HG03280 (cell line): ENCODE results near the gene THUMPD1.
A peak's percentile ranks its signal among the peaks of the same experiment; 100 is the strongest.
"Not testable (repeated sequence)": the region's sequence is repeated elsewhere in the genome, so short reads cannot be mapped to it uniquely, and the experiment has no call there.

Experiments used
- ATAC-seq: cut with Tn5 transposase; IDR thresholded peaks from one replicate; pipeline ENCODE4 v1.9.1; 2021; ENCODE audit warnings: mild to moderate bottlenecking, moderate library complexity; ENCODE audit not compliant: unreplicated experiment

THUMPD1 gene

DNA sequence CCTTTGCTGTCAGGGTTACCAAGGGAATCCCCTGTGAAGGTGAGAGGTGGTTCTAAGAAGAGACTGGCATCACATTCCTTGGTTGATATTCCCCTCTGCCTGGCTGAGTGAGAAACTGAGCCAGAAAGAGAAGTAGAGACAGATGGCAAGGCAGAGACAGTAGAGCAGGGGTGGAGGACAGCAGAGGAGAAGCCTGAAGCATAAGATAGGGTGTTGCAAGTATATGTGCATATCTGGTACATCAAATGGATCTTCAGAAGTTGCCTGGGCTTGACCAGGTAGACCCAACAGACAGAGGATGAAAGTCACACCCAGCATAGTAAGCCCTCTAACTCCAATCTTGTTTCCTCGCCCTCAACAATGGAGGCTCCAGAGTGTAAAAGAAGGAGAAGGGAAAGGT, 7.9 kb upstream of the THUMPD1 start:
- ATAC-seq = no peak

DNA sequence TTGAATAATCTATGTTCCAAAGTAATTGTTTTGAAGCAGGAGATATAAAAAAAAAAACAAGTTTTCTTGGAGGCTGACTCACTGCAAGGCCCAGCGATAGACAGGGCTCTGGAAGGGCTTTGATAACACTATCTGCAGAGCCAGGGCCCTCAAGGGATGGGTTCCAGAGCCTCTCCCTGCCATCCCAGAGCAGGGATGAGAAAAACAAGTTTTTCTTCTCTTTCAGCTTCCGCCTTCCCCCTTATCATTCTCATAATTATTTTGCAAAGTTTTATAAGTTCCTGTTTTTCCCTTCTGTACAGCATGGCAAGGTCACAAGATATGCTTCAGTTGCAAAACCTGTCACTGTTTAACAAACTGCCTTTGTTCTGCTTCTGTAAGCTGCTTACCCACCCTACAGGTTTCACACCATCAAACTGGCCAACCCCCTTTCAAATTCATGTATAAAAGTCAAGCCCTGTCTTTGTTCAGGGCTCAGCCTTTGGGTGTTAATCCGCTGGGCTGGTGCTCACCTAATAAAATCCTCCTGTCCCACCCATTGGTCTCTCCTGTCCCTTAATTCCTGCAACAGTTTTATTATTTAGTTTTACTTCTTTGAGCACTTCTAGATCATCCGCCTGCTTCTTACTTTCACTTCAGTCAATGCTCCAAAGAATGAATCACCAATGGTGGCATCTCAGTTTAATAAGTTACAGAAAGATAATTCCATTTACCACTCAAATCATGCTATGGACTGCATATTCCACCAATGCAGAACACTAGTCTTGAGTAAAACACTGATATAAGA, 5.6 kb upstream of the THUMPD1 start:
- no peak for ATAC-seq

DNA sequence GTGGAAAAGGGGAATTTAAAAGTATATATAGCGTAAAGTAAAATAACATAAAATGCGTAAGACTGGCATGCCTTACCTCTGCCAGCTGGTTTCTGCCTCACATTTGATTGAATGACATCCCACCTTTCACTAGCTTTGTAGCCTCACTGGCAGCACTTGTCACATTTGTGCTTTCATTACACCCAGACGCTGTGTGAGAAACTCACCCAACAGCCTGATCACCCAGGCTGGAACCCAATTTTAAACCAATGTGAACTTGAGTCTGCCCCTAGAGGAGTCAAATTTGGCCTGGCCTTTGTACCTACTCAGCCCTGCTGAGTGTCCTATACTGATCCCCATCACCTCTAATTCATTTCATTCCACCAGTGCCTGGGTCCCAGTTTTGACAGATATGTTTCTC, 4.8 kb upstream of the THUMPD1 start:
- no peak for ATAC-seq

DNA sequence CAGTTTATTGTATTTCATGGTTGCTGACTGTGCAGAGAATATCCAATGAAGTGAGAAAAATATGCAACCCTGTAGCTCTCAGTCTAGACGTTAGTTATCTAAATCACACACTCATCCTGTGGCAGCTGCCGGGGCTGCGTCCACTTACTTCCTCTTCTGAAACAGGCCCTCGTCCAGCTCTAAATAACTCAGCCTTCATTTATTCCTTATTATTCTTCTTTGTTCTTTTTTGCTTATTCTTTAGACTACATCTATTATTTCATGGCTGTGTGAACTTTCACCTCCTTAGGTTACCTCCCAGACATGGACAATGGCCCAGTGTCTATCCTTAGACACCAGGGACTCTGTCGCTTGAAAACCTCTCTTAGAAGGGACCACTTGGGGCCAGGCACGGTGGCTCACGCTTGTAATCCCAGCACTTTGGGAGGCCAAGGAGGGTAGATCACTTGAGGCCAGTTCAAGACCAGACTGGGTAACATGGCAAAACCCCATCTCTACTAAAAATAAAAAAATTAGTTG, 3.4 kb upstream of the THUMPD1 start:
- no peak for ATAC-seq

DNA sequence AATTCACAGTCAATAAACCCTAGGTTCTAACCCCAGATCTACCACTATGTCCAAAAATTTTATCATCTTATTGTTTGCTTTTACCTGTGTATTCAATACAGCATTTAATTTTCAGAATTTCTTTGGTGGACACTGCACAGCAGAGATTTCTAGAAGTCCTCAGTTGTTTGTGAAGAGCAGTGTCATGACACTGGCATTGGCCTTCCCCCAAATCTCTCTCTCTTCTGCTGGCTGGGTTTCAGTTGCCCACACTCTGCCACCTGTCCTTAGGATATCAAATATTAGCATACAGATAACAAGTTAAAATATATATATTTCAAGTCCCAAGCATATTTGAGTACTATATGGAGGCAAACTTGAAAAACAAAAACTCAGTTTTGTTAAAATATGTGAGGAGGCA, 2.0 kb upstream of the THUMPD1 start:
- no peak for ATAC-seq

DNA sequence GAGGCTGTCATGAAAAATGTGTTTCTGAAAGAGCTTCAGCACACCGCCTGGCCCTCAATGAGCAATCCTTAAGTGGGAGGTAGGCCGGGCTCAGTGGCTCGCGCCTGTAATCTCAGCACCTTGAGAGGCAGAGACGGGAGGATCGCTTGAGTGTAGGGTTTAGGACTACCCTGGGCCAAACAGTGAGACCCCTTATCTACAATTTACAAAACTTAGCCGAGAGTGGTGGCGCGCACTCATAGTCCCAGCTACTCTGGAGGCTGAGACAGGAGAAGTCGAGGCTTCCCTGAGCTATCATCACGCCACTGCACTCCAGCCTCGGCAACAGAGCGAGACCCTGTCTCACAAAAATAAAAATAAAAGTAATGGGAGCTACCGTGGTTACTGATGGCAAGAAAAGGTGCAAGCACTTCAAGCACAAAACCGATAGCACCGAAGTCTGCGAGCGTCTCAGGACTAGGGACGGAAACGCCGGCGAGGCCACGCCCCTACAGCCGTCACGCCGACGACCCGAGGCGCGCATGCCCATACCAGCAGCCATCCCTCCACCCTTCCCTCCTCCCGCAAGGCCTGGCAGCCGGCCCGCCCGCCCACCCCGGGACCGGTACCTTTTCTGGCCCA, 607 bp downstream of the THUMPD1 start:
- peak; percentile 79 for ATAC-seq

DNA sequence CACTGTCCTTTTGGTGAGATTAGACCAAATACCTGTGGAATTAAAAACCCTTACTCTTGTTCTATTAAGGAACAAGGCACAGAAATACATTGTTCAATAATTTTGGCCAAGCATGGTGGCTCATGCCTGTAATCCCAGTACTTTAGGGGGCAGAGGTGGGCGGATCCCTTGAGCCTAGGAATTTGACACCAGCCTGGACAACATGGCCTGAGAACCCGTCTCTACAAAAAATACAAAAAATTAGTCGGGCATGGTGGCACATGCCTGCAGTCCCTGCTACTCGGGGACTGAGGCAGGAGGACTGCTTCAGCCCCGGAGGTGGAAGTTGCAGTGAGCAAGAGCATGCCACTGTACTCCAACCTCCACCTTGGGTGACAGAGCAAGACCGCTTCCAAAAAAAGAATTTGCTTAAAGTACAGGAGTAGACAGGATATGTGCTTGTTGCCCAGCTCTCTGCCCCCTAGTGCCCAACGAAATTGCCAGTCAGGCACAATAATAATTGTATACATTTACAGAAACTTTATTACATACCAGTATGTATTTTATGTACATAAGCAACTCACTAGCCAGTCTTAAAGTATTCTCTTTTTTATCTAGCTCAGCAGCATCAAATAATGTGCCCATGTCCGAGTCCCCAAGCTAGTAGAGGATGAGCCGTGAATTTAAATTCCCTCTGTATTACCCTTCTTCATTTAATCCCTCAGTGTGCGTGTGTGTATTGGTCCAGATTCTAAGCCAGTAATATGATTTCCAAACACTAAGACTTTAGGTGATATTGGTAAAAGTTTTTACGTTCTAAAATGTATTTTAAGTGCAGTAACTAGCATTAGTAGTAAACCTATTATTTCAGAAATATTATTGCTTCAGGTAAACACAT, 1.4 kb downstream of the THUMPD1 start:
- no peak for ATAC-seq

DNA sequence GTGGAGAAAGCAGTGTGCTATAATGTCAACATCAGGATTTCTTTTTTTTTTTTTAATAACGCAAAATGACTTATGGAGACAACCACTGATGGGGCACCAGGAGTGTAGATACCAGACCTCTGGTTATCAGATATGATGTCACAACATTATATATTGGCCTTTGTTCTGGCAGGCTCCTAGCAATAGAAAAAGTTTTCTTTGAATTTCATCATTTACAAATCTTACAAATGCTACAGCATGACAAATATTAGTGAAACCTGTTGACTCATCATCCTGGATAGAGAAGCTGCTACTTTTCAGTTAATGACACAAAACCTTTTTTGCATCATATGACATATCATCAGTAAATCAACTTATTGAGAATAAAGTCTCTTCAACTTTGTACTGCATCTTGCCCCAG, 6.1 kb downstream of the THUMPD1 start:
- ATAC-seq = no peak

DNA sequence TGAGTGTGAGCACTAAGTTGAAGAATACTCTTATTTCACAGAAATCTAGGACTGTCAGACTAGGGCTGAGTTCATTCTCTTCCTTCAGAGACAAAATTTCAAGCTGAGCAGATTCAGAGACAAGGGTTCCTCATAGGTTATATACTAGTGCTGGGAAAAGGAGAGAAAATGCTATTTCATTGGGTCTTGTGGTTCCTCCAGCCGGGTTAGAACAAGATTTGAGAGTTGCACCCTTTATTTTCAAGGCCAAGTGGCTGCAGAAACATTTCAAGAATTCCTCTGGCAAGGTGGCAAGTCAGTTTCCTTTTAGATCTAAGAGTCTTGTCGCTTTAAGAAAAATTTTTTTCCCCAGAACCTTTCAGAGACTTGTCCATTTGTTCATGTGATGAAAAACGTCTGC, 6.8 kb downstream of the THUMPD1 start:
- no peak for ATAC-seq

DNA sequence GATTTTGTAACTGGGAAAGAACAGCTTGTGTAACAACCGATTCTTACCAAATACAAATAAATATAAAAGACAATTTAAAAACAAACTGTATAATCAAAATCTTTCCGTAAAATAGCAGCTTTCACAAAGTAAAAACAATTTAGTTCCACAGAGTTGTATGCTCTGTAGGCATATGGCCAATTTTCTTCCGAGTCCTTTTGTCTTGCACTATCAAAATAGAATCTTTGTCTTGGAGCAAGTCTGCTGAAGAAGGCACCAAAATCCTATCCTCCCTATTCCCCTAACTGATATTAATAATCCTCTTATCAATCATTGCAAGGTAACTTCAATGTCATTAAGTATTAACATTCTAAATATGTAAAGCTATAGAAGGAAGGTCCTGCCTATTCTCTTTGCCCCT, 7.6 kb downstream of the THUMPD1 start:
- ATAC-seq = no peak

DNA sequence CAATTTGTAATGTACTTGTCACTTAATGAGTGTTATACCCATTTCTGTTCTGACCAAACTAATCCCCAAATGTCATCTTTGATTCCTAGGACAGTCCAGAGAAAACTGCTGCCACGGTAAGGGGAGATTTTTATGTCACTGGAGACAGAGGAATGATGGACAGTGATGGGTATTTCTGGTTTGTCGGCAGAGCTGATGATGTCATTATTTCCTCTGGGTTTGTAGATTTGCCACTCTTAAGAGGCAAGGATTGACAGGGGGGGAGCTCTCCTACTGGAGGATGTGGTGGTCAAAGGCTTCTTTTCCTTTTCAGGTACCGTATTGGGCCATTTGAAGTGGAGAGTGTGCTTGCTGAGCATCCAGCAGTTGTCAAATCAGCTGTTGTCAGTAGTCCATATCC, 12.5 kb downstream of the THUMPD1 start:
- ATAC-seq = no peak

DNA sequence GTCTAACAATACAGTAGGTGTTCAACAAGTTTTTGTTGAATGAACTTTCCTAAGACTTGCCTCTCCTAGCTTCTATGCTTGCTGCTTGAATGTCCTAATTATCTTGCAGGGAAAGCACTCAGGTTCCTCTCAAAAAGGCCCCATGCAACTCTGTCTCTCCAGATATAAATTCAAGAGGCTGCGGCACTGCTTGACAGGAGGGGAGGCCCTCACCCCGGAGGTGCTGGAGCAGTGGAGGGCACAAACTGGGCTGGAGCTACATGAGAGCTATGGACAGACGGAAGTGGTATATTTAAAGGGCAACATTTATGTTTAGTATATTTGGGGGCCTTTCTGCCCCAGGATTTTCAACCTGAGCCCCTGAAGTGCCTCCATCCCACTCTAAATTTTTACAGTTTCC, 14.4 kb downstream of the THUMPD1 start:
- no peak for ATAC-seq

DNA sequence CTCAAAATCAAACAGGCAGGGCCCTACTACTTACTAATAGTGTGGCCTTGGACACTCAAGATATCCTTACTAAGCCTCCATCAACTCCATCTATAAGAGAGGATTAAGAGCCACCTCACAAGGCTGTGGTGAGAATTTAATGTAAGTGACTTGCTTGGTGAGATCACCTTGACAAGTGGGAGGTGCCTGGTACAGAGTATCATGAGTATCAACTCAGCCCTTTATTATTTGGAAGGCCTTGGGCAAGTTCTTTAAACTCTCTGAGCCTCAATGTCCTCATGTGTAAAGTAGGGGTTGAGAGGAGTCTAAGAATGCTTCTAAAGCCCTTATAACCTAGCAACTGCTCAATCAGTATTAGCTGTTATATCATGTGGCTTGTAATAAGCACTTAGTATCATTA, 15.0 kb downstream of the THUMPD1 start:
- no peak for ATAC-seq

DNA sequence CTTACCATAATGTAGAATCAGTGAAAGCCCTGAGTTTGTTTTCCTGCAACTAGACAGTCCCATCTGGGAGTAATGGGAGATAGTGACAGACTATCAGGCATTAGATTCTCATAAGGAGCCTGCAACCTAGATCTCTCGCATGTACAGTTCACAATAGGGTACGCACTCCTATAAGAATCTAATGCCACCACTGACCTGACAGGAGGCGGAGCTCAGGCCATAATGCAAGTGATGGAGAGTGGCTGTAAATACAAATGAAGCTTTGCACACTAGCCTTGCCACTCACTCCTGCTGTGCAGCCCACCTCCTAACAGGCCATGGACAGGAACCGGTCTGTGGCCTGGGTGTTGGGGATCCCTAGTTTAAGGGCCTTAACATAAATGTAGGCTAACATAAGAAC, 21.4 kb downstream of the THUMPD1 start:
- ATAC-seq = no peak

DNA sequence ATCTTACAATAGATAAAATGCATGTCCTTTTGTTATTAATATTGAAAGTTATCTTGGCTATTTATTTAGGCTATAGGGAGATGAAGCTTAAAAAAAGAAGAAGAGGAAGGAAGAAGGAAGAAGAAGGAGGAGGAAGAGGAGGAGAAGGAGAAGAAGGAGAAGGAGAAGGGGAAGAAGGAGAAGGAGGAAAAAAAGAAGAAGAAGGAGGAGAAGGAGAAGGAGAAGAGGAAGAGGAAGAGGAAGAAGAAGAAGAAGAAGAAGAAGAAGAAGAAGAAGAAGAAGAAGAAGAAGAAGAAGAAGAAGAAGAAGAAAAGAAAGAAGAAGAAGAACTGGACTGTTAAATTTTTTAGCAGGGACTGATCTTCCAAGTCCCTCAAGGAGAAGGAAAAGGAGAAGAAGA, 23.9 kb downstream of the THUMPD1 start:
- ATAC-seq = not testable (repeated sequence)

DNA sequence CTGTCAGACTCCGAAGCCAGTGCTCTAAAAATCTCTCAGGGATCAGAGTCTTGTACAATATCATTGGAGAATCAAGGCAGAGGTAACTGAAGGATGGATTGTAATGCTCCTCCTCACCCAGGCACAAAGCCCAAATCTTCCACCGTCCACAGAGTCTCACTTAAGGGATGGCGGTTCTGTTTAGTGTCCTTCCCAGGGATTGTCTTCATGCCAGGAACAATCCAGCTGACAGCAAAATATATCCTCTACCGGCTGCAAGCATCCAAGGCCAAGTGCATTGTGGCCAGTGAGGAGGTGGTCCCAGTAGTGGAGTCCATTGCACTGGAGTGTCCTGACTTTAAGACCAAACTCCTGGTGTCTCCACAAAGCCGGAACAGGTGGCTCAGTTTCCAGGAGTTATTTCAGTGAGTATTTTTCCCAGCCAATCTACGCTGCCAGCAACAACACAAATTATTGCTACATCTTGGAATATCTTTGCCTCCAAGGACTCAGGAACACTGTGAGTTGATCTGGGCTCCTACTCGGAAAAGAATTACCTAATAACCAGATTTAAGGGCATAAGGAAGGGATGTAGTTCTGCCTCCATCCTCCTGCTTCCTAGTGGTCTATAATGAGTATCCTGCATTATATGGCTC, 30.2 kb downstream of the THUMPD1 start:
- no peak for ATAC-seq

DNA sequence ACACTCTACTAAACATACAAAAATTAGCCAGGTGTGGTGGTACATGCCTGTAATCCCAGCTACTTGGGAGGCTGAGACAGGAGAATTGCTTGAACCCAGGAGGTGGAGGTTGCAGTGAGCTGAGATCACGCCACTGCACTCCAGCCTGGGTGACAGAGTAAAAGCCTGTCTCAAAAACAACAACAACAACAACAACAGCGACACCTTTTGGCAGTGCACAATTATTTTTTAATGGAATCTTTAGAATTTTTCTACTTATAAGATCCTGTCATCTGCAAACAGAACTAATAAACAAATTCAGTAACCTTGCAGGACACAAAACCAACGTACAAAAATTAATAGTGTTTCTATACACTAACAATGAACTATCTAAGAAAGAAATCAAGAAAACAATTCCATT, 33.5 kb downstream of the THUMPD1 start:
- not testable (repeated sequence) for ATAC-seq

DNA sequence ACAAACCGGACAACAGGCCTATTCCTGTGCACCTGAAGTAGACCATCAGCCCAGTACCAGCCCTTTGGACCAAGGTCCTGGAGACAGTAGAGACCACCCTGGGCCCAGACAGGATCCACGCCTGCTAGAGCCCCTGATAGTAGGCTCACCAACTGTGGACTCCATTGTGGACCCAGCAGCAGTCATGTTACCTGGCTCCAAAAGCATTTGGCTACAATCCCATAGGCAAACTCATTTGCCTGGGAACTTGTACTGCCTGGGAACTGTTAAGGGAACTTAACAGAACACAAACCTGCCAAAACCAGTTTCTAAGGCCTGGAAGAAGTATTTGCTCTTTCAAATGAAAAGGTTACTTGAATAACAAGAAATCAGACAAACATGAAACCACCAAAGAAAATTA, 34.2 kb downstream of the THUMPD1 start:
- no peak for ATAC-seq

DNA sequence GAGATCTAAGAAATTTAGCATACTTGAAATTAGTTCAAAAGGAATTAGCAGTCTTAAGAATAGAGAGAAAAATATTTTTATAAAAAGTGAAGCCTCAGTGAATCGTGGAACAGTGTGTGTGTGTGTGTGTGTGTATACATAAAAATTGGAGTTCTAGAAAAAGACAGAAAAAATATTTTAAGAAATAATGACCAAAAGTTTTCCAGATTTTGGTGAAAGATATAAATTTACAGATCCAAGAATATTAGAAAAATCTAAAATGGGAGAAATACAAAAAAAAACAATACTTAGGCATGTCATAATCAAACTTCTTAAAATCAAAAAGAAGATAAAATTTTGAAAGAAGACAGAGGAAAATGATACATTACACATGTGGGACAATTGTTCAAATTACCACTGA, 35.6 kb downstream of the THUMPD1 start:
- ATAC-seq = not testable (repeated sequence)

DNA sequence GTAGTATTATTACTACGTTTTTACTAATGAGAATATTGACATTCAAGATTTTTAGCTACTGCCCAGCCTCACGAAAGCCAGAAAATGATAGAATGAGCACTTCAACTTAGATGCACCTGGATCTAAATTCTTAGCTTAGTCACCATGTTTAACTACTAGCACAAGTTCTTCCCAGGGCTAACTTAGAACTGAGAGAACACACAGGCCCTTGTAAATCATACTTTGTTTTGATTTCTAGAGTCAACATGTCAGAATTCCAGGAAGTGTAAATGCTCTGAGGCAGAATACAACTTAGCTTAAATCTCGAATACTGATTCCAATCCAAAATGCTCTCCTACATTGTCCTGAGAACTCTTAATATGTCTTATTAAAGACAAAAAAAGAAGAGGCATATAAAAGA, 37.3 kb downstream of the THUMPD1 start:
- ATAC-seq = no peak

DNA sequence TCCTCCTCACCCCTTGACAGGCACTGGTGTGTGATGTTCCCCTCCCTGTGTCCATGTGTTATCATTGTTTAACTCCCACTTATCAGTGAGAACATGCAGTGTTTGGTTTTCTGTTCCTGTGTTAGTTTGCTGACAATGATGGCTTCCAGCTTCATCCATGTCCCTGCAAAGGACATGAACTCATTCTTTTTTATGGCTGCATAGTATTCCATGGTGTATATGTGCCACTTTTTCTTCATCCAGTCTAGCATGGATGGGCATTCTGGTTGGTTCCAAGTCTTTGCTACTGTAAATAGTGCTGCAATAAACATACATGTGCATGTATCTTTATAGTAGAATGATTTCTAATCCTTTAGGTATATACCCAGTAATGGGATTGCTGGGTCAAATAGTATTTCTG, 39.9 kb downstream of the THUMPD1 start:
- not testable (repeated sequence) for ATAC-seq
